HG02943 (cell line): ENCODE results near the gene SLC37A4.
A peak's percentile ranks its signal among the peaks of the same experiment; 100 is the strongest.
"Not testable (repeated sequence)": the region's sequence is repeated elsewhere in the genome, so short reads cannot be mapped to it uniquely, and the experiment has no call there.

Experiments used
- ATAC-seq: cut with Tn5 transposase; IDR thresholded peaks from one replicate; pipeline ENCODE4 v1.9.1; 2021; ENCODE audit warnings: mild to moderate bottlenecking, low read depth, moderate library complexity; ENCODE audit not compliant: unreplicated experiment

SLC37A4 gene

GRCh38 chr11:119042927-119043326, 12.2 kb upstream of the SLC37A4 start:
- no peak for ATAC-seq

- no peak for ATAC-seq
Measured at GRCh38 chr11:119041821-119042514, 11.3 kb upstream of the SLC37A4 start.

GRCh38 chr11:119039471-119039870, 8.8 kb upstream of the SLC37A4 start:
- ATAC-seq: not testable (repeated sequence)

- ATAC-seq: no peak
Measured at GRCh38 chr11:119038884-119039283, 8.2 kb upstream of the SLC37A4 start.

- ATAC-seq: no peak
Measured at GRCh38 chr11:119034813-119035212, 4.1 kb upstream of the SLC37A4 start.

- ATAC-seq: not testable (repeated sequence)
Measured at GRCh38 chr11:119033421-119033820, 2.7 kb upstream of the SLC37A4 start.

- ATAC-seq: no peak
Measured at GRCh38 chr11:119031912-119032280, 1.2 kb upstream of the SLC37A4 start.

- peak; percentile 28 for ATAC-seq
Measured at GRCh38 chr11:119030029-119030328, 698 bp downstream of the SLC37A4 start.

- ATAC-seq: peak; percentile 10
Measured at GRCh38 chr11:119029340-119030028, 1.2 kb downstream of the SLC37A4 start.

- ATAC-seq: no peak
Measured at GRCh38 chr11:119029069-119029339, 1.7 kb downstream of the SLC37A4 start.

- no peak for ATAC-seq
Measured at GRCh38 chr11:119028346-119029068, 2.2 kb downstream of the SLC37A4 start.

- no peak for ATAC-seq
Measured at GRCh38 chr11:119027561-119028345, 2.9 kb downstream of the SLC37A4 start.

GRCh38 chr11:119026970-119027369, 3.7 kb downstream of the SLC37A4 start:
- ATAC-seq: no peak

GRCh38 chr11:119025978-119026766, 4.5 kb downstream of the SLC37A4 start:
- no peak for ATAC-seq

GRCh38 chr11:119025541-119025940, 5.1 kb downstream of the SLC37A4 start:
- ATAC-seq: no peak

- no peak for ATAC-seq
Measured at GRCh38 chr11:119025099-119025473, 5.6 kb downstream of the SLC37A4 start.

- ATAC-seq: no peak
Measured at GRCh38 chr11:119024430-119025098, 6.1 kb downstream of the SLC37A4 start.

GRCh38 chr11:119023741-119024140, 6.9 kb downstream of the SLC37A4 start:
- no peak for ATAC-seq

GRCh38 chr11:119021631-119022030, 9.0 kb downstream of the SLC37A4 start:
- no peak for ATAC-seq

GRCh38 chr11:119019996-119020395, 10.7 kb downstream of the SLC37A4 start:
- no peak for ATAC-seq
